Tibial nerve (tissue), 4 donors: ENCODE data around the gene WIZ.

Source experiments
- EP300 ChIP-seq, 2 donors: sonication (generic); formaldehyde crosslinking; IDR thresholded peaks; one replicate each; pipeline ENCODE4 v1.6.1; 2017; ENCODE audit warnings: antibody characterized with exemption in 2 of 2, mild to moderate bottlenecking in 1 of 2
- POLR2A ChIP-seq, 2 donors: fragments of 450-650 bp; IDR thresholded peaks; one replicate each; pipeline ENCODE4 v1.6.1; 2017; ENCODE audit warnings: antibody characterized with exemption in 2 of 2, mild to moderate bottlenecking in 2 of 2, moderate library complexity in 2 of 2
- TF ChIP-seq, protein P1 (sequence below), 5 experiments: fragments of 200-600 bp in 3 of 5; fragments of 450-650 bp in 2 of 5; sonication (generic) in 3 of 5; IDR thresholded peaks; one replicate each; pipeline ENCODE4 v1.5.1; 2016 to 2019; ENCODE audit warnings: antibody characterized with exemption in 5 of 5, mild to moderate bottlenecking in 3 of 5, moderate library complexity in 2 of 5

DNA sequence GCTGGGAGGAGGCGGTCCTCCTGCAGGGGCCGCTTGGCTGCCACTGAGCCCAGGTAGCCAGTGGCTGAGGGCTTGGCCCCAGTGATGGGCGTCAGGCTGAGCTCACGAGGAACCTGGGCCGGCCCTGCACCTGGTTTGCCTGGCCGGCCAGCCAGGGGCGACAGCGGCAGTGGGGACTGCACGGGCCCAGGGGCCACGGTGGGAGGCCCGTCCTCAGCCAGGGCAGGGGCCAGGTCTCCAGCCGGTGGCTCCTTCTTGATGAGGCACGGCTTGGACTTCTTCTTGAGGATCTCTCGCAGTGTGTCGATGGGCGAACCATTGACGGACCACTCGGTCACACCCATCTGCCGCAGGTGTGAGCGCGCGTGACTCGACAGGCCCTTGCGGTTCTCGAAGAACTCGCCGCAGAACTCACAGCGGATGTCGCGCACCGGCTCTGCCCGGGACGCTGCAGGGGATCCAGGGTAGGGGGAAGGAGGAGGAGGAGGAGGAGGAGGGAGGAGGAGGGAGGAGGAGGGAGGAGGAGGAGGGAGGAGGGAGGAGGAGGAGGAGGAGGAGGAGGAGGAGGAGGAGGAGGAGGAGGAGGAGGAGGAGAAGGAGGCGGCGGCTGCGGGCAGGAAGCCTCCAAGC lies 24.3 kb downstream of the WIZ start:
- TF ChIP-seq, protein P1, sequence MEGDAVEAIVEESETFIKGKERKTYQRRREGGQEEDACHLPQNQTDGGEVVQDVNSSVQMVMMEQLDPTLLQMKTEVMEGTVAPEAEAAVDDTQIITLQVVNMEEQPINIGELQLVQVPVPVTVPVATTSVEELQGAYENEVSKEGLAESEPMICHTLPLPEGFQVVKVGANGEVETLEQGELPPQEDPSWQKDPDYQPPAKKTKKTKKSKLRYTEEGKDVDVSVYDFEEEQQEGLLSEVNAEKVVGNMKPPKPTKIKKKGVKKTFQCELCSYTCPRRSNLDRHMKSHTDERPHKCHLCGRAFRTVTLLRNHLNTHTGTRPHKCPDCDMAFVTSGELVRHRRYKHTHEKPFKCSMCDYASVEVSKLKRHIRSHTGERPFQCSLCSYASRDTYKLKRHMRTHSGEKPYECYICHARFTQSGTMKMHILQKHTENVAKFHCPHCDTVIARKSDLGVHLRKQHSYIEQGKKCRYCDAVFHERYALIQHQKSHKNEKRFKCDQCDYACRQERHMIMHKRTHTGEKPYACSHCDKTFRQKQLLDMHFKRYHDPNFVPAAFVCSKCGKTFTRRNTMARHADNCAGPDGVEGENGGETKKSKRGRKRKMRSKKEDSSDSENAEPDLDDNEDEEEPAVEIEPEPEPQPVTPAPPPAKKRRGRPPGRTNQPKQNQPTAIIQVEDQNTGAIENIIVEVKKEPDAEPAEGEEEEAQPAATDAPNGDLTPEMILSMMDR (IDR thresholded peaks at IDR 0.05): no peak
- TF ChIP-seq EP300 (IDR thresholded peaks at IDR 0.05) (no peak), POLR2A (IDR thresholded peaks at IDR 0.05) (no peak)
